Activated gamma-delta T cell treated with anti-CD3 and anti-CD28 coated beads, Interleukin-2, amount 50 U/mL, for 16 hours (primary cell): Measurements from ENCODE around the gene COMMD1.
"Not testable (repeated sequence)": the region's sequence is repeated elsewhere in the genome, so short reads cannot be mapped to it uniquely, and the experiment has no call there.

ENCODE experiments used
- DNase-seq: peaks from one replicate; pipeline ENCODE4 v3.0.0-alpha.2; 2020; ENCODE audit warnings: low read depth

COMMD1 gene

DNA sequence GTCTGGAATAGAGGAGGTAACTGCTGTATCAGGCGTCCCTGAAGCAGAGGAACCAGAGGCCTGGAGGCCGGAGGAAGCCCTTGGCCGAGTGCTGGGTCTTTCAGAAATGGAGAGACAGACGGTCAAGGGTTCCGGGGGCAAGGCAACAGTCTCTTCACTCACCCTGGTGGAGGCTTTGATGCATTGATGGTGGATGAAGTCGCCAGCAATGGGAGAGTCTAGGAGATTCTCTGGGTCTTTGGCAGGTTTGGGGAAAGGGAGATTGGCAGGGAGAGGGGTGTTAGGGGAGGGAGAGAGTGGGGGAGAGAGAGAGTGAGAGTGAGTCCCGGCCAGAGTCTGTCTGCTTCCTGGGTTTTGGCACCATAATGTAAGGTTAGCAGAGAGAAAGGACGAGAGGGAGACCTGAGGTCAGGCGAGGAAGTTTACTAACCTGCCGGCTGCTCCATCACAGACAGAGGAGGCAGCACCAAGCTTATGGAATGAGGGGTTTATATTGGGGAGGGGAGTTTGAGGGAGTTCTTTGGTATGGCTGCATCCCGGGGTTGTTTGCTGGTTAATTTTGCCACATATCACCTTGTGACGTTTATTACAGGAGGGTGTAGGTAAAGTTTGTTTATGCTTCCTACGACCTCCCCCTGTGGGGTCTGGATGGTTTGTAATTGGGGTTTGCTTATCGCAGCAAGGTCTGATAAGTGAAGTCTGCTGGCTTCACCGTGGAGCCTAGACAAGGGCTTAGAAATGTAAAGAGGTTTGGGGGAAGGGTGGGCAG lies 19.6 kb downstream of the COMMD1 start:
- no peak for DNase-seq

DNA sequence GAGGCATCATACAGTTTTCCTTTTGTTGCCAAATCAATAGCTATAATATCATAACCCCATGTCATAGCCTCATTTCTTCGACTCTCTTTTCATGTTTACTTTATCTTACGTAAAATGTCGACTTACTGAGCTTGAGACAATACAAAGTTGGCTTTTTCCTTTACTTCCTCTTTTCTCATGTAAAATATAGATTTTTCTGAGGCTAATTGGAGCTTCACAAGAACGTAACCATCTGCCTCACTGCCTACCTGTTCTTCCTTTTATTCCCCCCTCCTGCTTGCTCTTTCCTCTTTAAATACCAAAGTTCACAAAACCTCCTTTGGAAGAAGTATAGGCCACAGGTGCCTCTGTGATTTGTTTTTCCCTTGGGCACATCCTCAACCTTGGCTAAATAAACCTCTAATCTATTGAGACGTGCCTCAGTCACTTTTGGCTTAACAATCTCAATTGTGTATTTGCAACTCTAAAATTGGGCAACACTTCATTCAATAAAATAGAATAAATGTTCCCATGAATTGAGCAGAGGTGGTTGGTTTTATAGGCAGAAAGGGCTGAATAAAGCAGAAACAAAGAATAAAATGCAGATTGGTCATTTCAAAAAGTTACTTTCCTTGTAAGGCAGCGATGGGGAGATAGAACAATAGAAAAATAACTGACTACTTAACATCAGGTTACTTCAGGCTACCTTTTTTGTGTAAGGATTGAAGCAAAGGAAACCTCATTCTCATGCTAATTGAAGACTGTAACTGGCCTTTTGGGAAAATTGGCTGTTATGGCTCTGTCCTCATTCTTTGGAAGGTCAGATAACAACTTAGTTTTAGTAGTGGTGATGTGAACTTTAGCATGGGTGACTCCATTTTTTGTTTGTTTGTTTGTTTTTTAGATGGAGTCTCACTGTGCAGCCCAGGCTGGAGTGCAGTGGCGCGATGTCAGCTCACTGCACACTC lies 21.3 kb downstream of the COMMD1 start:
- no peak for DNase-seq

DNA sequence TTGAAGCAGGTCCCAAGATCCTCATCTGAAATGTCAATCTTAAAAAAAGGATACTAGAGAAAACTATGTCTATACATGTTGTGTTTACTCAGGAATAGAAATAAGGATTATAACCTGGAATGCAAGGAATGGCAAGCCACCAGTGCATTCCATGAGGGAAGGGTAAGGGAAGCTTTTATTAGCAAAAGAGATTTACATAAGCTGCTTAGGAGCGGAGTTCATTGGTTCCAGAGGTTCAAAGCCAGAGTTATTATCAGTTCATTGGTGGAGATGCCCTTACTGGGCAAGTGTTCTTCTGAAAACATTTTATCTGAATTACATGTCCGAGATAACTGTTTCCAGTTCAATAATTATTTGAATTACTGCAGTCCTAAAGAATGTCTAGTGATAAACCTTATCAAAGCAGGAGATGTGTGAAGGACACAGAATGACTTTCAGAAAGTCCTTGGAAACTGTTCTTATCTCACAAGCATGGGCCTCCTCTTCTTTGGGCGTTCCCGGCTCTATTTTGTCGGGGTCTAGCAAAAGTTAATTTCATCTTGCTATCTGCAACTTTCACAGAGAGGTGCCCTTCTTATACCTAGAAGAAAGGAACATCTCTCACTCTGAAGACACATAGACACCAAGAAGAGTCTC lies 23.5 kb downstream of the COMMD1 start:
- no peak for DNase-seq

DNA sequence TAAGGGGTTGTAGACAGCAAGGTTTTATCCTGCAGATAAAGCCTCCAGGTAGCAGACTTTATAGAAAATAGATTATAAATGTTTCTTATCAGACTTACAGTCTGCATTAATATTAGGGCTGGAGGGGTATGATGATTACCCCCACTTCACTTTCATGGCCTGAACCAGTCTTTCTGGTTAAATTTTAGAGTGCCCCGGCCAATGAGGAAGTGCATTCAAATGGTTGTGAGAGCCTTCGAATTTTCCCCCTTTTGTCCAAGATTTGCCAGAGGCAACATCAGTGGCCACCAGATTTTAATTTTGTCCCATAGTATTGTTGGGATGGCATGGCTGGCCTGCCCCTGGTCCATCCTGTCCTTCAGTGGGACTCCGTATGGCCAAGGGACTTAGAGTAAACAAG lies 31.6 kb downstream of the COMMD1 start:
- DNase-seq: no peak

DNA sequence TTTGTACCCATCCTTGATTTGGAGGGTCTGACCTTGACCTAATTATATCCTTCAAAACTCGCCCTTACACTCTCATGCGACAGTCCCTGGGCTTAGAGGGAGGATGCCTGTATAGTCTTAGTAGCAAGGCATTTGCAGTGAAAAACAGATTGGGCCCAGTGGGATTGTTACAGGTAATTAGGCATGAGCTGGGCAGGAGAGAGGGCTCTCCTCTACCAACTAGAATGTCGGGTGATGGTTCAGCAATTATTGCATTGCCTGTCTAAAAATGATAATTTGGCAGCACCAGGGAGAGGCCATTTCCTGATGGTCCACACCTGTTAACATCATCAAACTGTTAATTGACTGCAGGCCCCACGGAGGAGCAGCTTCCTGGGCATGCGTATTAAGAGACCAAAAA lies 32.4 kb downstream of the COMMD1 start:
- DNase-seq: no peak

DNA sequence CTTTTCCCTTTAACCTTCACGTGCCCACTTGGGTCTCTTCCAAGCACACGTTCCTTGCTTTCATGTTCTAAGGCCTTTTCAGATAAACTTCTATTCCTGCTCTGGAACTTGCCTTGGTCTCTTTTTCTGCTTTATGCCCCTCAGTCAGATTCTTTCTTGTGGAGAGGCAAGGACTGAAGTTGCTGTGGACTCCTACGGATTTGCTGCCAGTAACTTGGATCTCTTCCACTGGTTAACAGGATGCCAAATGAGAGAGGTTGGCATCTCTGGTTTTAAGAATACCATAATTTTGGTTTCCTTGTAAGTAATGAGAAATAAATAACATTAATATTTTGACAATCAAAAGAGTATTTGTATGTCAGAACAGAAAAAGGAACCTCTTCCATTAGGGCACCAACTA lies 33.0 kb downstream of the COMMD1 start:
- no peak for DNase-seq

DNA sequence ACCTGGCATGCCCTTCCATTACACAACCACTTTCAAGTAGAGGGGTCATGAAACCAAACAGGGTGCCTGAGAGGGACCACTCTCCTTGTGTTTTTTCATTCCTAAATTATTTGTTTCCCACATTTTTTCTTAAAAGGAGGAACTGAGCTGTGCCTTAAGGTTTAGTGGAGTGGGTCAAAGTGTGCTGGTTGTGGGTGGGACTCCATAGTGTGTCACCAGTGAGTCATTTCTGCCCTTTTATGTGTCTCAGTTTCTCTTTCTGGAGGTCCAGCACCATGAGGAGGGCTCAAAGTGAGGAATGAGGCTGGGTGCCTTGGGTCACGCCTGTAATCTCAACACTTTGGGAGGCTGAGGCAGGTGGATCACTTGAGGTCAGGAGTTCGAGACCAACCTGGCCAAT lies 37.8 kb downstream of the COMMD1 start:
- no peak for DNase-seq

DNA sequence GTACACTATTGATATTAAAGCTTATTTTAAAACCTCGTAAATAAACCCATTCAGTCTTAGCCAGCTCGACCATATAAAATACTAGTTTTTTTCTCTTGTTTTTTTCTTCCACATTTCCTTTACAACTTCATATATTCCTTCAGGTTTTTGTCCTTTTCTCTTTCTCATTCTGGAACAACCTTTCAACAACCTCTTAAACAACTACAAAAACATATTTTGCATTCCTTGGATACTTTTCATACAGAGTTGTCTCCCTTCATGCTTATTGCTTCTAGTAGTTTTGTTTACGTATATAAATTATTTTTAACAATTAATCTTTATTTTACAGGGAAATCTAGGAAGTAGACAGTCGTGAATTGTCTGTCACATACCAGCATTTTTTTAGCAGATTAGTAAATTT lies 41.2 kb downstream of the COMMD1 start:
- no peak for DNase-seq

DNA sequence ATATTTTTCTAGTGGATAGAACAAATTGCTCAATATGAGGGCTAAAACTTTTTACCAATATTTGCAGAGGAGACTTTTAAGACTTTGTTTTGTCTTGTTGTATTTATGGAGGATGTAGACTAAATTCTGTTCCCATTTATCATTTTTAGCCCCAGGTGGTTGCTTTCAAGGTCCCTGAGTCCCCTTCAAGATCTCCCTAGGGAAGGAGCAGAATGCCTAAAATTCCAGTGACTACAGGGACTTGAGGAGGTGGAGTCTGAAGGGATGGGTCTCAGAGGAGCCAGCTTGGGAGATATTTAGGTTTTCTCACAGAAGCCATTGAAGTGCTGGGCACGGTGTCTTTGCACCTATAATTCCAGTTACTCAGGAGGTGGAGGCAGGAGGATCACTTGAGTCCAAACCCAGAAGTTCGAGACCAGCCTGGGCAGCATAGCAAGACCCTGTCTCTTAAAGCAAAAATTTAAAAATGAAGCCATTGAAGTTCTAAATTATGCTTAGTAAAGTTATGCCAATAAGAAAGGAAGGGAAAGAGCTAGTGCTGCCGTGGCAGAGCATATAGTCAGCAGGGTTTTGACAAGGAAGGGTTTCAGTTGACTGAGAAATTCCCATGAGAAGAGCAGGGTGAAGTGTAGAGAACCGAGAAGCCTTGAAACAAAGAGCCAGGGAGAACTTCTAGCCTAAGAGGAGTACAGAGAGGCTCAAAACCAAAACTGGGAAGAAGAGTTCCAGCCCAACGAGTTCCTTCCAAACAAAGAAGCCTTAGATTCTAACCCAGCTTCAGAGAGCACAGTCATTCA lies 43.4 kb downstream of the COMMD1 start:
- DNase-seq: no peak

DNA sequence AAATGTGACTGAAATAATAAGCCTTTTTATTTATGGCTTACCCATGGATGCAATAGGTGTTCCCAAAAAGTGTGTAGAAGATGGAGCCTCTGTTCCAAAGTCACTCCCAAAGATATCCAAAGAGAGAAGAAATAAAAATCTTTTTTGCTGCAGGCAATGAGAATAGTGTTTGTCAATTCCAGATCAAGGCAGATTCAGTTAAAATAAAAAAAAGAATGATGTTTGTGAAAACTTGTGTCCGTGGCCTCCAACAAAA lies 43.9 kb downstream of the COMMD1 start:
- DNase-seq: no peak

DNA sequence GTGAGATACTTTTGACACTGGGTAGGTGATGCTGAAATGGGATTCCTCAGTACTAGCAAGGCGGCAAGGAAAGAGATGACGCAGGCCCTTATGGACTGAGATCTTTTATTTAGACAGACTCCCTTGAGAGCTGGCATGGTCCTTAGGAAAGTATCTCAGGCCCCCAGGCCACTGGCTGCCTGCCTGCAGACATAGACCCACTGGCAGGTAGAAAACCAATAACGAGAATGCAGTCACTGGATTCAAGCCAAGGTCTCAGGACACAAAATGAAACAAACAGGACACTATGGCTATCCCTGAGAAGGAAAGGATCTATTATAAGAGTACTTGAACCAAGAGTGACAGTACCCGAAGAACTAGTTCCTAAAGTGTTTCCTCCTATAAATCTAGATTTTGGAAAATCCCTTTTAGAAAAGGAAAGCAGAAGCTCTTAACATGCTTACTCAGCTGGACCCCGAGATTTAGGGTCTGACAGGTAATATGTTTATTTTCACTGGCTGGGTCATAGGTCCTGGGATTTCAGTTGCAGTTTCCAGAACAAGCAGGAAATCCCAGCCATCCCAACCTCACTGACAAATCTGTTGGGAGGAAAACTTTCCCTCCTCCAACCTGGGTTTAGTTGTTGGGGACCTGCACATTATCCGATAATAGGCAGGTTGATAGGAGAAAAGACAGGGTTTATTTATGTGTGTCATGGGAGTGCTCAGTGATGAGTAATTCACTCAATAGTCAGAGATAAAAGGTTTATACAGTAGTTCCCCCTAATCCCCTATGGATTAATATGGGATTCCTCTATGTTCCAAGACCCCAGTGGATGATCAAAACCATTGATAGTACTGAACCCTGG lies 44.5 kb downstream of the COMMD1 start:
- DNase-seq: no peak

DNA sequence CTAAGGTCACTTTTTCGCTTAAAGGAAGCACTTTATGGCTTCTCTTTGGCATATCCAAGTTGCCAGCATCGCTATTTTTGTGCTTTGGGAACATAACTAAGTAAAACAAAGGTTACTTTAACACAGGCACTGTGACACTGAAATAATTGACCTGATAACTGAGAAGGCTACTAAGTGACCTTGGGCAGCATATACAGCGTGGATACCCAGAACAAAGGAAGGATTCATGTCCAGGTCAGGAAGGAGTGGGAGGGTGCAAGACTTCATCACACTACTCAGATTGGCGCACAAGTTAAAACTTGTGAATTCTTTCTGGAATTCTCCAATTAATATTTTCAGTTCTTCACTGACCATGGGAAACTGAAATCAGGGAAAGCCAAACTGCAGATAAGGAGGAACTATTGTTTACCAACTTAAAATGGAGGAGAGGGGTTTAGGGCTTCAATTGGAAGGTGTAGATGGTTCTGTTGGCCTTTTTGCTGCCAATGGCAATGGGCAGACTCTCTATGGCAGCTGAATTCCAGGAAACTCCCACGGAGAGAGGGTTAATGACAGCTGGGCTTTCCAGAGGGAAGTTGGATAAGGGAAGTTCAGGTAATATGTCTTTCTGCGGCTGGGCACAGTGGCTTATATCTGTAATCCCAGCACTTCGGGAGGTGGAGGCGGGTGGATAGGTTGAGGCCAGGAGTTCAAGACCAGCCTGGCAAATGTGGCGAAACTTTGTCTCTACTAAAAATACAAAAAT lies 45.3 kb downstream of the COMMD1 start:
- DNase-seq: no peak

DNA sequence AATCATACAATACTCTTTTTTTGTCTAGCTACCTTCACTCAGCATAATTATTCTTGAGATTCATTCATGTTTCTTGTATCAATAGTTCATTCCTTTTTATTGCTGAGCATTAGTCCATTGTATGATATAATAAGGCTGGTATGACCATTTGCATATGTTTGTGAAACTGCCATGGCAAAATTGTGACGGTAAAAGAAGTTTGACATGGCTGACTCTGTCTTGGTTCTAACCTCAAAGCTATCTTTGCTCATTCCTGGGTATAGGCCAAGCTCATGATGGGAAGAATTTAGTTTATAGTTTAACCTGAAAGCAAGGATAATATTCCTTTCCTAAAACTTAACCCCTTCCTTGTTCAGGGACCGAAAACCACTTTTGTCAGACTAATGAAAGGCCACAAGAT lies 46.4 kb downstream of the COMMD1 start:
- DNase-seq: no peak

DNA sequence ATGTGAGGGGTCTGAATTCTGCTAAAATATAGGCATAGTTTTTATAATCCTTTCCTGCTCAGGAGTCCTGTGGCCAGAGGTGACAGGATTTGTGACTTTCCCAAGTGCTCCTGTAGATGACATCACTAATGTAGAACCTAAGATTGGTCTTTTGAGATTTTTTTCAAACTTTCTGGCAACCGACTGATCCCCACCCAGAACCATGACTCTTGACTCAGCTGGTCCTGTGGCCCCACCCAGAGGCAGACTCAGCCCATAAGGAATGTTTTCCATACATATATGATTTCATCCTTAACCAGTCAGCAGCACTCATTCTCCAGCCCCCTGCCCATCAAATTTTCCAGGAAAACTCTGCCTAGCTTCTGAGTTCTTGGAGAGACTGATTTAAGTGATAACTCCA lies 46.8 kb downstream of the COMMD1 start:
- no peak for DNase-seq

DNA sequence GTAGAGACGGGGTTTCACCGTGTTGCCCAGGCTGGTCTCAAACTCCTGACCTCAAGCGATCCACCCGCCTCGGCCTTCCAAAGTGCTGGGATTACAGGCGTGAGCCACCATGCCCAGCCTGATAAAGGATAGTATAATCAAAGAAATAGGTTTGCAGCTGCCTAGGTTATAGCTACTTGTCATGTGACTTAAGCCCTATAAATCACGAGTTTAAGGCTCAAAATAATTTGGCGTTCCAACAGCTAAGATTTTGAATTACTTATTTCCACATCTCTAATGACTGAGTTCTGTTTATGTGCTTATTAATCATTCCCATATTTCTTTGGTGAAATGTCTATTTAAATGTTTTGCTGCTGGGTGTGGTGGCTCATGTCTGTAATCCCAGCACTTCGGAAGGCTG lies 49.4 kb downstream of the COMMD1 start:
- DNase-seq: not testable (repeated sequence)

DNA sequence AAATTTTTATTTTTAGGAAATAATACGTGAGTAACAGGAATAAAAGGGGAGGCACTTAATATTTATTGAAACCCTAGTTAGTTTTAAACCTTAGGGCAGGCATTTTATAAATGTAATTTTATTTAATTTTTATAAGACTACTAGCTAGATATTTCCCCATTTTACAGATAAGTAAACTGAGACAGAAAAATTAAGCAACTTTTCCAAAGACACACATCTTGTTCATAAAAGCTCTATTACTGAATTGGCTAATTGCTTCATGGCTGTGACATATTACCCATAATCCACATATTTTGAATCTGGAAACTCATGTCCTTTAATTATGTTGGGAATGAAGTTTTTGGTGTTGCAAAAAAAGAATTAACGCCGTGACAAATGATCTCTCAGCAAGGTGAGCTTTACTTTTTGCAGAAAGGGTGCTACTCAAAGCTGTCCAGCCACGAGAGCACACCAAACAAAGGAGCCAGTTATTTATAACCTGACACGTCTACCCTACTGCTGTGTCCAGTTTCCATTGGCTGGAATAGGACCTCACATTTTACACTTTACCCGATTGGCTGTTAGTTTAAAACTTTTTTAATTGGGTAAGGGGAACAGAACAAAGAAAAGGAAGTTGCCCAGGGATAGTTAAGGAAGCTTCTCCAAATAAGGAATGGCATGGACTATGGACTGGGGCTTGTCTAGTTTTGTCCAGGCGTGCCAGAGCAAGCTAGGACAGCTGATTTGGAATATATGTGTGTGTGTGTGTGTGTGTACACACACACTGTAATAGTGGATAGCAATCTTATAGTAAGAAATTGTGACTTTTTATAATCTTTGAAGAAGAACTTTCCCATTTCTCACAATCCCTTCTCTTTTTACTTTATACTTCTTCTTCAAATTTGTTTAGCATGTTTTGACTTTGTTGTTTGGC lies 54.2 kb downstream of the COMMD1 start:
- no peak for DNase-seq

DNA sequence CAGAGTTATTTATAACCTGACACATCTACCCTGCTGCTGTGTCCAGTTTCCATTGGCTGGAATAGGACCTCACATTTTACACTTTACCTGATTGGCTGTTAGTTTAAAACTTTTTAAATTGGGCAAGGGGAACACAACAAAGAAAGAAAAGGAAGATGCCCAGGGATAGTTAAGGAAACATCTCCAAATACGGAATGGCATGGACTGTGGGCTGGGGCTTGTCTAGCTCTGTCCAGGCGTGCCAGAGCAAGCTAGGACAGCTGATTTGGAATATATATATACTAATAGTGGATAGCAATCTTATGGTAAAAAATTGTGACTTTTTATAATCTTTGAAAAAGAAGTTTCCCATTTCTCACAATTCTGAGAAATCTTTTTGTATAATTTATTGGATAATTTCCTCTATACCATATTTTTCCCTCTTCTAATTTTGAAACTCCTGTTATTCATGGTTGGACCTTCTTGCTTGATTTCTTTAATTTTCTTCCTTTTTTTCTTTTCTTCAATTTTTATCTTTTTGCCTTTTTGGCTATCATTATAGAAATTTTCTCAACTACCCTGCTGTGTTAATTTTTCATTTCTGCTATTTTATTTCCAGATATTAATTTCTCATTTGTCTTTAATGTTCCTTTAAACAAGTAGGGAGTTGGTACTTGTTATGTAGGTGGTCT lies 55.9 kb downstream of the COMMD1 start:
- DNase-seq: no peak

DNA sequence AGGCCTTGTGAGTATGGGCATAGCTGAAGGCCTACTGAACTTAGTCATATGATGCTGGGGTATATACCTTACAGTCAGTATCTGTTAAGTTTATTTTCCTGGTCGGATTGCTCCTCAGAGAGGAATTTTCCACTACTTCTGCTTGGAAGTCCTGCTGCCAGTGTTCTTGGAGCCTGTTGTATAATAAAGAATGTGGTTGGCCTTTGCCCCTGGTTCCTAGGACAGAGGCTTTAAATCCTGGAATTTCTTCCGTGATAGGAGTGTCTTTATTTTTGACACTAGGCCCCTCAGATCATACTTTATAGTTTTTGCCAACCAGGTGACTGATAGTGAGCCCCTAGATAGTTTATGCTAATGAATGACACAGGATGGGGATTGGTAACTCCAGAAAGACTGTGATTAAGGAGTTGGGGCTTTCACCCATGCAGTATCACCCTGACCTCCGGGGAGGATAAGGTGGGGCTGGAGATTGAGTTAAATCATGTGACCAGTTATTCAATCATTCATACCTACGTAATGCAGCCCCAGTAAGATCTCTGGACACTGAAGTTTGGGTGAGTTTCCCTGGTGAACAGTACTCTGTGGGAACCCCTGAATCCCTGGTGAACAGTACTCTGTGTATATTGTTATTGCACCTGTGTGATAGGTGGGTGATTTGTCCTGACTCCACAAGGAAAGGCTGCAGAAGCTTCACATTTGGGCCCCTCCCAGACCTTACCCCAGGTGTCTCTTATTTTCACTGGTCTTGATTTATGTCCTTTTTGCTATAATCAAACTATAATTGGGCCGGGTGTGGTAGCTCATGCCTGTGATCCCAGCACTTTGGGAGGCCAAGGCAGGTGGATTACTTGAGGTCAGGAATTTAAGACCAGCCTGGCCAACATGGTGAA lies 56.9 kb downstream of the COMMD1 start:
- DNase-seq: no peak
